Left forelimb (tissue), 1 donor: ENCODE measurements around the gene SNX12.

Source experiments
- DNase-seq: peaks from one replicate; pipeline ENCODE4 v3.0.0-alpha.2; 2018; ENCODE audit warnings: low spot score

The SNX12 gene

GRCh38 chrX:71068044-71068918 lies at the start of gene SNX12:
TSS of gene SNX12 (minus strand) at chrX:71068334. CDS start at chrX:71068306, 28 bp downstream.
- peak; percentile 88 for DNase-seq

GRCh38 chrX:71117358-71117757 lies 49.2 kb upstream of the SNX12 start:
- no peak for DNase-seq

GRCh38 chrX:71111921-71112431 lies 43.8 kb upstream of the SNX12 start:
- DNase-seq: no peak

- DNase-seq: no peak
Observed at GRCh38 chrX:71111141-71111843, 43.2 kb upstream of the SNX12 start, which contains the start of gene IL2RG. TSS of gene IL2RG (minus strand) at chrX:71111577. CDS start at chrX:71111539, 38 bp downstream.

- DNase-seq: no peak
Observed at GRCh38 chrX:71109051-71109450, 40.9 kb upstream of the SNX12 start.

GRCh38 chrX:71107762-71108360 lies 39.7 kb upstream of the SNX12 start:
- DNase-seq: no peak

- no peak for DNase-seq
Observed at GRCh38 chrX:71107245-71107644, 39.1 kb upstream of the SNX12 start.

DNA sequence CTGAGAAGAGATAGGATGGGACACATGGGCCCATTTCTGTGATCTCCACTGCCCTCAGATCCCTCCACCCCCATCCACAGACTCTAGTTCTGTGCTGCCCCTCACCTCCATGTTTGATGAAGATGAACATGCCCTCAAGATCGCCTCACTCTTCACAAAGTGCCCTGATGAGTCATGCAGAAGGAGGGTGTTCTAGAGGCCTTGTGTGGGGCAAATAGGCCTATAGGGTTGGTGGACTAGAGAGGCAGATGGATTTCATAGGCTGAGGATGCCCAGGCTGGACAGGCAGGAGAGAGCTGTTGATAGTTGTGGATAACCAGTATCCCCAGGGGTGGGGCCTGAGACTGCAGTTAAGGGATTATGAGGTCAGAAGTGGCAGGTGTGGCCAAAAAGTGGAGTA lies 38.3 kb upstream of the SNX12 start, which contains the start of gene CXorf65:
TSS of gene CXorf65 (minus strand) at position 314 of the 400 bp plus-strand sequence. CDS start at position 130, 184 bp downstream.
- no peak for DNase-seq

GRCh38 chrX:71105628-71106027 lies 37.5 kb upstream of the SNX12 start:
- no peak for DNase-seq

DNA sequence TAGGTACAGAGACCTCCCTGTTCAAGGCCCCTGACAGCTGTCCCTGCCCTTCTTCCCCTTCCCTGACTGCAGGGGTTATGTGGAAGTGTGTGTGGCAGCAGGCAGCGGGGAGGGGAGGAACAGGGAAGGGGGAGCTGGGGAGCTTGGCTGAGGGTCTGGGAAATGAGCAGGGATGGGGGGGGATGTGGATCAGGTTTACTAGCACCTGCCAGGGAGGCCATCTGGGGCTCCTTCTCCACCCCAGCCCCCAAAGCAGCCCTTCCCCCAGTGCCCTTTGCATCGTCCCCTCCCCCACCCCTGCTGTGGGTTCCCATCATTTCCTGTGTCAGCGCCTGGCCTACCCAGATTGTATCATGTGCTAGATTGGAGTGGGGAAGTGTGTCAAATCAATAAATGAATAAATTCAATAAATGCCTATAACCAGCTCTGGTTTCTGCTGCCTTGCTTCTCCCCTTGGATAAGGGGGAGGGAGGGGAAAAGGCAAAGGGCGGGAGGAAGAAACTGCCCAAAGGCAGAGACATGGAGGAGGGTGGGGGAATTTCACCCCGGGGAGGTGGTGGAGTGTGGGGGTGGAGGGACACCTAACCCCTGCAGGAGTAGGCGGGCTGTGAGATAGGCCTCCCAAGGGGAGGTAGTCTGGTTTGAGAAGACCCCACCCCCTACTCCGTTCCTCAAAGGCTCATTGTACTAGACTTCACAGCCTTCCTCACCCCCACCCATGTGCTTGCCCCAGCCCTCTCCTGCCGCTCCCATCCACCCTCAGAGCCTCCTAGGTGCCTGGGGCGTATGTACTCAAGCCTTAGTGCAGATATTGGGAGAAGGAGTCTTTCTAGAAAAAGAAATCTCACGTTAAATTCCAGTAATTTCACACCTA lies 35.2 kb upstream of the SNX12 start:
- peak; percentile 68 for DNase-seq

GRCh38 chrX:71102292-71102691 lies 34.2 kb upstream of the SNX12 start:
- DNase-seq: no peak

DNA sequence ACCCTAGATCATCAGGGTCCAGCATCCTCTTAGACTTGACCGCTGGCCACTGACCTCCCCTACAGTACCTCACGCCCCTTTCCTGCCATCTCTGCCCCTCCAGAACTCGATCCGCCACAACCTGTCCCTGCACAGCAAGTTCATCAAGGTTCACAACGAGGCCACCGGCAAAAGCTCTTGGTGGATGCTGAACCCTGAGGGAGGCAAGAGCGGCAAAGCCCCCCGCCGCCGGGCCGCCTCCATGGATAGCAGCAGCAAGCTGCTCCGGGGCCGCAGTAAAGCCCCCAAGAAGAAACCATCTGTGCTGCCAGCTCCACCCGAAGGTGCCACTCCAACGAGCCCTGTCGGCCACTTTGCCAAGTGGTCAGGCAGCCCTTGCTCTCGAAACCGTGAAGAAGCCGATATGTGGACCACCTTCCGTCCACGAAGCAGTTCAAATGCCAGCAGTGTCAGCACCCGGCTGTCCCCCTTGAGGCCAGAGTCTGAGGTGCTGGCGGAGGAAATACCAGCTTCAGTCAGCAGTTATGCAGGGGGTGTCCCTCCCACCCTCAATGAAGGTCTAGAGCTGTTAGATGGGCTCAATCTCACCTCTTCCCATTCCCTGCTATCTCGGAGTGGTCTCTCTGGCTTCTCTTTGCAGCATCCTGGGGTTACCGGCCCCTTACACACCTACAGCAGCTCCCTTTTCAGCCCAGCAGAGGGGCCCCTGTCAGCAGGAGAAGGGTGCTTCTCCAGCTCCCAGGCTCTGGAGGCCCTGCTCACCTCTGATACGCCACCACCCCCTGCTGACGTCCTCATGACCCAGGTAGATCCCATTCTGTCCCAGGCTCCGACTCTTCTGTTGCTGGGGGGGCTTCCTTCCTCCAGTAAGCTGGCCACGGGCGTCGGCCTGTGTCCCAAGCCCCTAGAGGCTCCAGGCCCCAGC lies 32.7 kb upstream of the SNX12 start:
- no peak for DNase-seq

DNA sequence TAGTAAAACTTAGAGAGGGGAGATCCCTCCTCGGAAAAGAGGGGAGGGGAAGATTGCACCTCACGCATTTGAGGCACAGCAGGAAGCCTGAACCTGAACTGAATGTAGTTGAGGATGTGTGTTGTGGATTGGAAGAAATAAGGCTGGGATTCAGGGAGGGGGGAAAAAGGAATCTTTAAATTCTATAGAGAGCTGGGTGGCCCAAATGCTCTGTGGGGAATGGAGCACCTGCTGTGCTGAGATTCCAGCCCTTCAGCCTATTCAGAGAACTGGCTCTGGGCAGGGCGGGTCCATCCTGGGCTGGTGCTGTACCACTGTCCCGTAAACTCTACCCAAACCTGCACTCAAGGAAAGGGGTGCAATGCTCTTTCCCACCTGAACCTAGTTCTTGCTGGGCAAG lies 31.6 kb upstream of the SNX12 start:
- DNase-seq: no peak

- no peak for DNase-seq
Observed at GRCh38 chrX:71098951-71099506, 30.9 kb upstream of the SNX12 start.

GRCh38 chrX:71098302-71098701 lies 30.2 kb upstream of the SNX12 start:
- DNase-seq: no peak

- DNase-seq: no peak
Observed at GRCh38 chrX:71096760-71097032, 28.6 kb upstream of the SNX12 start.

GRCh38 chrX:71095981-71096759 lies 28.0 kb upstream of the SNX12 start:
- DNase-seq: no peak

GRCh38 chrX:71095555-71095980 lies 27.4 kb upstream of the SNX12 start, which contains the start of gene FOXO4:
TSS of gene FOXO4 (plus strand) at chrX:71095851. CDS start at chrX:71096529, 678 bp downstream.
- DNase-seq: peak; percentile 88

DNA sequence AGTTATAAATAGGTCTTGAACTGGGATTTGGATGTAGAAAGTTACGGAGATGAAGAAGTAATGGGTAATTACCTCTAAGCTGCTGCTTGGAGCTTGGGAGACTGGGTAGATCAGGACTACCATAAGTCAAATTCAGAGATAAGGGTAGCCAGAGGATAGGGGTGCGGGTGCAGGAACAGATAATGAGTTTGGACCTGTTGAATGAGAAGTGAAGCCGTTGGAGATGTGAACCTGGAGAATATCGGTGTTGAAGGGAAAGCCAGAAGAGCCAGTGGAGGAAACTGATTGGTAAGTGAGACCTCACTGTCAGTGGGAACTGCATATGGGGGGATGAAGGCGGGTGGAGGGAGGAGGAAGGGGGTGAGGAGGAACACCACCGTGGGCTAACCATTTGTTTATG lies 26.9 kb upstream of the SNX12 start:
- no peak for DNase-seq
